HEK293 (cell line): ENCODE results near the gene NLGN2.

ENCODE experiments used
- CTCF ChIA-PET: fragments of 350-600 bp; formaldehyde crosslinking; extraction: SDS; loops from one replicate; lab custom pipeline; 2021; ENCODE audit warnings: antibody characterized with exemption; lab: Yijun Ruan, JAX
- POLR2A ChIA-PET: fragments of 300-600 bp; formaldehyde crosslinking; extraction: SDS; loops from one replicate; lab custom pipeline; 2020; ENCODE audit warnings: antibody characterized with exemption, inconsistent platforms; lab: Yijun Ruan, JAX
- H3K27ac ChIP-seq: fragments of 200-500 bp; sonication (Bioruptor generic); 2 replicates; pipeline ENCODE4 v1.5.1; 2014; ENCODE audit warnings: low read depth, low read length, control low read depth, inconsistent platforms; ENCODE audit errors: extremely low read depth
- H3K36me3 ChIP-seq, 2 experiments: fragments of 200-500 bp in 1 of 2; sonication (Bioruptor generic) in 1 of 2; 1 replicate in 1 of 2; 2 replicates in 1 of 2; pipeline ENCODE4 v1.5.1; 2014 to 2017; ENCODE audit warnings: inconsistent platforms in 2 of 2, low read length in 2 of 2; ENCODE audit not compliant: control insufficient read depth in 2 of 2, insufficient read depth in 1 of 2
- H3K4me1 ChIP-seq: fragments of 200-500 bp; sonication (Bioruptor generic); 2 replicates; pipeline ENCODE4 v1.5.1; 2014; ENCODE audit warnings: mild to moderate bottlenecking, low read length, inconsistent platforms; ENCODE audit not compliant: control insufficient read depth, insufficient read depth
- H3K4me3 ChIP-seq: 2 replicates; pipeline ENCODE4 v1.5.1; 2011; ENCODE audit warnings: low read depth, mild to moderate bottlenecking, control low read depth, low read length, moderate library complexity
- H3K9me3 ChIP-seq: fragments of 200-500 bp; sonication (Bioruptor generic); 2 replicates; pipeline ENCODE4 v1.5.1; 2014; ENCODE audit warnings: low read depth, low read length, inconsistent platforms; ENCODE audit not compliant: control insufficient read depth, insufficient read depth
- GLIS1 ChIP-seq: fragments of 450-650 bp; formaldehyde crosslinking; IDR thresholded peaks from 2 replicates; pipeline ENCODE4 v1.5.1; 2016; ENCODE audit warnings: missing biosample characterization, missing genetic modification characterization
- GLIS2 ChIP-seq: fragments of 450-650 bp; formaldehyde crosslinking; IDR thresholded peaks from 2 replicates; pipeline ENCODE4 v1.5.1; 2016; ENCODE audit warnings: missing biosample characterization, missing genetic modification characterization
- HIC1 ChIP-seq: fragments of 450-650 bp; formaldehyde crosslinking; IDR thresholded peaks from 2 replicates; pipeline ENCODE4 v1.5.1; 2016; ENCODE audit warnings: missing biosample characterization, missing genetic modification characterization
- REPIN1 ChIP-seq: fragments of 450-650 bp; formaldehyde crosslinking; IDR thresholded peaks from 2 replicates; pipeline ENCODE4 v1.5.1; 2017; ENCODE audit warnings: missing biosample characterization, missing genetic modification characterization, low read depth
- ZBTB17 ChIP-seq: fragments of 450-650 bp; formaldehyde crosslinking; IDR thresholded peaks from 2 replicates; pipeline ENCODE4 v1.5.1; 2016; ENCODE audit warnings: missing biosample characterization, missing genetic modification characterization
- ZIC2 ChIP-seq: fragments of 450-650 bp; formaldehyde crosslinking; IDR thresholded peaks from 2 replicates; pipeline ENCODE4 v1.5.1; 2016; ENCODE audit warnings: missing biosample characterization, missing genetic modification characterization
- ZNF211 ChIP-seq: fragments of 450-650 bp; formaldehyde crosslinking; IDR thresholded peaks from 2 replicates; pipeline ENCODE4 v1.5.1; 2016; ENCODE audit warnings: low read depth, missing biosample characterization, missing genetic modification characterization
- ZNF221 ChIP-seq: fragments of 450-650 bp; formaldehyde crosslinking; IDR thresholded peaks from 2 replicates; pipeline ENCODE4 v1.5.1; 2017; ENCODE audit warnings: missing biosample characterization, missing genetic modification characterization, borderline replicate concordance
- ZNF366 ChIP-seq: fragments of 450-650 bp; formaldehyde crosslinking; conservative IDR thresholded peaks from 2 replicates; pipeline ENCODE4 v1.5.1; 2016; ENCODE audit warnings: missing biosample characterization, missing genetic modification characterization
- ZNF394 ChIP-seq: fragments of 450-650 bp; formaldehyde crosslinking; IDR thresholded peaks from 2 replicates; pipeline ENCODE4 v1.5.1; 2016; ENCODE audit warnings: missing biosample characterization, missing genetic modification characterization, mild to moderate bottlenecking, moderate library complexity, borderline replicate concordance
- ZNF501 ChIP-seq: fragments of 450-650 bp; formaldehyde crosslinking; IDR thresholded peaks from 2 replicates; pipeline ENCODE4 v1.5.1; 2016; ENCODE audit warnings: missing biosample characterization, missing genetic modification characterization
- ZNF76 ChIP-seq: fragments of 450-650 bp; formaldehyde crosslinking; IDR thresholded peaks from 2 replicates; pipeline ENCODE4; 2016; ENCODE audit warnings: low read depth, missing biosample characterization, missing genetic modification characterization, borderline replicate concordance
- ZNF843 ChIP-seq: fragments of 450-650 bp; formaldehyde crosslinking; IDR thresholded peaks from 2 replicates; pipeline ENCODE4 v1.5.1; 2016; ENCODE audit warnings: missing biosample characterization, missing genetic modification characterization
- ZSCAN16 ChIP-seq: fragments of 450-650 bp; formaldehyde crosslinking; IDR thresholded peaks from 2 replicates; pipeline ENCODE4 v1.5.1; 2016; ENCODE audit warnings: missing biosample characterization, missing genetic modification characterization
- TF ChIP-seq, protein P1 (sequence below): fragments of 450-650 bp; formaldehyde crosslinking; IDR thresholded peaks from 2 replicates; pipeline ENCODE4 v1.5.1; 2016; ENCODE audit warnings: missing biosample characterization, missing genetic modification characterization
- TF ChIP-seq, protein P2 (sequence below): fragments of 450-650 bp; formaldehyde crosslinking; IDR thresholded peaks from 2 replicates; pipeline ENCODE4 v1.5.1; 2017; ENCODE audit warnings: missing biosample characterization, missing genetic modification characterization
- TF ChIP-seq, protein P3 (sequence below): fragments of 450-650 bp; formaldehyde crosslinking; IDR thresholded peaks from 2 replicates; pipeline ENCODE4 v1.5.1; 2016; ENCODE audit warnings: missing biosample characterization, missing genetic modification characterization, borderline replicate concordance
- TF ChIP-seq, protein P4 (sequence below): fragments of 450-650 bp; formaldehyde crosslinking; IDR thresholded peaks from 2 replicates; pipeline ENCODE4 v1.5.1; 2016; ENCODE audit warnings: missing biosample characterization, missing genetic modification characterization

NLGN2 gene

GRCh38 chr17:7406235-7406825, 1.3 kb upstream of the NLGN2 start:
- ChIA-PET POLR2A (interaction anchor here (0.6 to 1.7 kb wide), 5 partner anchors 11 to 1358 kb away, joined by 3 to 5 read pairs (median 4); partner anchors contain the start of genes PLSCR3 and TMEM102), CTCF (interaction anchor here (0.7 to 1.7 kb wide), 5 partner anchors 14 to 155 kb away, joined by 3 to 7 read pairs (median 4); no protein-coding TSS in a partner anchor)
- H3K4me1 ChIP-seq = peaks cover 8% of the 10 kb centered on the region
- peaks cover 9 to 31% of the 10 kb centered on the region in 2 experiments; a peak in 2 of 3 replicates for H3K36me3 ChIP-seq
- H3K9me3 ChIP-seq = no peaks in the 10 kb centered on the region
- no peak overlapping the region for H3K4me3 ChIP-seq
- H3K27ac ChIP-seq = no peak overlapping the region
- no peak for TF ChIP-seq REPIN1 (tag by site-specific recombination)
- TF ChIP-seq, protein P1, sequence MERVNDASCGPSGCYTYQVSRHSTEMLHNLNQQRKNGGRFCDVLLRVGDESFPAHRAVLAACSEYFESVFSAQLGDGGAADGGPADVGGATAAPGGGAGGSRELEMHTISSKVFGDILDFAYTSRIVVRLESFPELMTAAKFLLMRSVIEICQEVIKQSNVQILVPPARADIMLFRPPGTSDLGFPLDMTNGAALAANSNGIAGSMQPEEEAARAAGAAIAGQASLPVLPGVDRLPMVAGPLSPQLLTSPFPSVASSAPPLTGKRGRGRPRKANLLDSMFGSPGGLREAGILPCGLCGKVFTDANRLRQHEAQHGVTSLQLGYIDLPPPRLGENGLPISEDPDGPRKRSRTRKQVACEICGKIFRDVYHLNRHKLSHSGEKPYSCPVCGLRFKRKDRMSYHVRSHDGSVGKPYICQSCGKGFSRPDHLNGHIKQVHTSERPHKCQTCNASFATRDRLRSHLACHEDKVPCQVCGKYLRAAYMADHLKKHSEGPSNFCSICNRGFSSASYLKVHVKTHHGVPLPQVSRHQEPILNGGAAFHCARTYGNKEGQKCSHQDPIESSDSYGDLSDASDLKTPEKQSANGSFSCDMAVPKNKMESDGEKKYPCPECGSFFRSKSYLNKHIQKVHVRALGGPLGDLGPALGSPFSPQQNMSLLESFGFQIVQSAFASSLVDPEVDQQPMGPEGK (tag by site-specific recombination) = 0 out of 2 replicates have a peak, but pooled peaks have one; percentile 7
- no peak for TF ChIP-seq ZNF843
- TF ChIP-seq ZIC2 (tag by site-specific recombination) = peak; percentile 61; the same call in 1 of the 2 replicates
- TF ChIP-seq ZNF221 (tag by site-specific recombination) = no peak
- no peak for TF ChIP-seq ZSCAN16 (tag by site-specific recombination)
- peak; percentile 60 for TF ChIP-seq GLIS2 (tag by site-specific recombination)
- TF ChIP-seq ZNF366 (tag by site-specific recombination) = 0 out of 2 replicates have a peak, but pooled peaks have one; percentile 67
- TF ChIP-seq ZBTB17 (tag by site-specific recombination) = peak; percentile 69; the same call in 1 of the 2 replicates
- peak; percentile 23; the same call in 1 of the 2 replicates for TF ChIP-seq ZNF76
- TF ChIP-seq, protein P2, sequence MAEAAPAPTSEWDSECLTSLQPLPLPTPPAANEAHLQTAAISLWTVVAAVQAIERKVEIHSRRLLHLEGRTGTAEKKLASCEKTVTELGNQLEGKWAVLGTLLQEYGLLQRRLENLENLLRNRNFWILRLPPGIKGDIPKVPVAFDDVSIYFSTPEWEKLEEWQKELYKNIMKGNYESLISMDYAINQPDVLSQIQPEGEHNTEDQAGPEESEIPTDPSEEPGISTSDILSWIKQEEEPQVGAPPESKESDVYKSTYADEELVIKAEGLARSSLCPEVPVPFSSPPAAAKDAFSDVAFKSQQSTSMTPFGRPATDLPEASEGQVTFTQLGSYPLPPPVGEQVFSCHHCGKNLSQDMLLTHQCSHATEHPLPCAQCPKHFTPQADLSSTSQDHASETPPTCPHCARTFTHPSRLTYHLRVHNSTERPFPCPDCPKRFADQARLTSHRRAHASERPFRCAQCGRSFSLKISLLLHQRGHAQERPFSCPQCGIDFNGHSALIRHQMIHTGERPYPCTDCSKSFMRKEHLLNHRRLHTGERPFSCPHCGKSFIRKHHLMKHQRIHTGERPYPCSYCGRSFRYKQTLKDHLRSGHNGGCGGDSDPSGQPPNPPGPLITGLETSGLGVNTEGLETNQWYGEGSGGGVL (tag by site-specific recombination) = peak; percentile 62
- peak; percentile 81 for TF ChIP-seq GLIS1
- peak; percentile 76 for TF ChIP-seq ZNF394 (tag by site-specific recombination)
- no peak for TF ChIP-seq HIC1 (tag by site-specific recombination)

- no peaks in the 10 kb centered on the region for H3K9me3 ChIP-seq
- peaks cover 7 to 27% of the 10 kb centered on the region in 2 experiments for H3K36me3 ChIP-seq
- peaks cover 8% of the 10 kb centered on the region for H3K4me1 ChIP-seq
- CTCF ChIA-PET = interaction anchor here (0.5 to 1.4 kb wide), 7 partner anchors 9 to 154 kb away, joined by 3 to 7 read pairs (median 3); no protein-coding TSS in a partner anchor
- no peak overlapping the region for H3K27ac ChIP-seq
- POLR2A ChIA-PET = interaction anchor here (0.5 to 1.7 kb wide), 4 partner anchors 13 to 268 kb away, joined by 4 to 5 read pairs (median 4); partner anchors contain the start of genes PLSCR3 and TMEM102
- H3K4me3 ChIP-seq = no peak overlapping the region
- no peak for TF ChIP-seq ZNF501 (tag by site-specific recombination)
- no peak for TF ChIP-seq ZNF211
- TF ChIP-seq, protein P3, sequence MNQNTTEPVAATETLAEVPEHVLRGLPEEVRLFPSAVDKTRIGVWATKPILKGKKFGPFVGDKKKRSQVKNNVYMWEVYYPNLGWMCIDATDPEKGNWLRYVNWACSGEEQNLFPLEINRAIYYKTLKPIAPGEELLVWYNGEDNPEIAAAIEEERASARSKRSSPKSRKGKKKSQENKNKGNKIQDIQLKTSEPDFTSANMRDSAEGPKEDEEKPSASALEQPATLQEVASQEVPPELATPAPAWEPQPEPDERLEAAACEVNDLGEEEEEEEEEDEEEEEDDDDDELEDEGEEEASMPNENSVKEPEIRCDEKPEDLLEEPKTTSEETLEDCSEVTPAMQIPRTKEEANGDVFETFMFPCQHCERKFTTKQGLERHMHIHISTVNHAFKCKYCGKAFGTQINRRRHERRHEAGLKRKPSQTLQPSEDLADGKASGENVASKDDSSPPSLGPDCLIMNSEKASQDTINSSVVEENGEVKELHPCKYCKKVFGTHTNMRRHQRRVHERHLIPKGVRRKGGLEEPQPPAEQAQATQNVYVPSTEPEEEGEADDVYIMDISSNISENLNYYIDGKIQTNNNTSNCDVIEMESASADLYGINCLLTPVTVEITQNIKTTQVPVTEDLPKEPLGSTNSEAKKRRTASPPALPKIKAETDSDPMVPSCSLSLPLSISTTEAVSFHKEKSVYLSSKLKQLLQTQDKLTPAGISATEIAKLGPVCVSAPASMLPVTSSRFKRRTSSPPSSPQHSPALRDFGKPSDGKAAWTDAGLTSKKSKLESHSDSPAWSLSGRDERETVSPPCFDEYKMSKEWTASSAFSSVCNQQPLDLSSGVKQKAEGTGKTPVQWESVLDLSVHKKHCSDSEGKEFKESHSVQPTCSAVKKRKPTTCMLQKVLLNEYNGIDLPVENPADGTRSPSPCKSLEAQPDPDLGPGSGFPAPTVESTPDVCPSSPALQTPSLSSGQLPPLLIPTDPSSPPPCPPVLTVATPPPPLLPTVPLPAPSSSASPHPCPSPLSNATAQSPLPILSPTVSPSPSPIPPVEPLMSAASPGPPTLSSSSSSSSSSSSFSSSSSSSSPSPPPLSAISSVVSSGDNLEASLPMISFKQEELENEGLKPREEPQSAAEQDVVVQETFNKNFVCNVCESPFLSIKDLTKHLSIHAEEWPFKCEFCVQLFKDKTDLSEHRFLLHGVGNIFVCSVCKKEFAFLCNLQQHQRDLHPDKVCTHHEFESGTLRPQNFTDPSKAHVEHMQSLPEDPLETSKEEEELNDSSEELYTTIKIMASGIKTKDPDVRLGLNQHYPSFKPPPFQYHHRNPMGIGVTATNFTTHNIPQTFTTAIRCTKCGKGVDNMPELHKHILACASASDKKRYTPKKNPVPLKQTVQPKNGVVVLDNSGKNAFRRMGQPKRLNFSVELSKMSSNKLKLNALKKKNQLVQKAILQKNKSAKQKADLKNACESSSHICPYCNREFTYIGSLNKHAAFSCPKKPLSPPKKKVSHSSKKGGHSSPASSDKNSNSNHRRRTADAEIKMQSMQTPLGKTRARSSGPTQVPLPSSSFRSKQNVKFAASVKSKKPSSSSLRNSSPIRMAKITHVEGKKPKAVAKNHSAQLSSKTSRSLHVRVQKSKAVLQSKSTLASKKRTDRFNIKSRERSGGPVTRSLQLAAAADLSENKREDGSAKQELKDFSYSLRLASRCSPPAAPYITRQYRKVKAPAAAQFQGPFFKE (tag by site-specific recombination) = no peak
- TF ChIP-seq, protein P4, sequence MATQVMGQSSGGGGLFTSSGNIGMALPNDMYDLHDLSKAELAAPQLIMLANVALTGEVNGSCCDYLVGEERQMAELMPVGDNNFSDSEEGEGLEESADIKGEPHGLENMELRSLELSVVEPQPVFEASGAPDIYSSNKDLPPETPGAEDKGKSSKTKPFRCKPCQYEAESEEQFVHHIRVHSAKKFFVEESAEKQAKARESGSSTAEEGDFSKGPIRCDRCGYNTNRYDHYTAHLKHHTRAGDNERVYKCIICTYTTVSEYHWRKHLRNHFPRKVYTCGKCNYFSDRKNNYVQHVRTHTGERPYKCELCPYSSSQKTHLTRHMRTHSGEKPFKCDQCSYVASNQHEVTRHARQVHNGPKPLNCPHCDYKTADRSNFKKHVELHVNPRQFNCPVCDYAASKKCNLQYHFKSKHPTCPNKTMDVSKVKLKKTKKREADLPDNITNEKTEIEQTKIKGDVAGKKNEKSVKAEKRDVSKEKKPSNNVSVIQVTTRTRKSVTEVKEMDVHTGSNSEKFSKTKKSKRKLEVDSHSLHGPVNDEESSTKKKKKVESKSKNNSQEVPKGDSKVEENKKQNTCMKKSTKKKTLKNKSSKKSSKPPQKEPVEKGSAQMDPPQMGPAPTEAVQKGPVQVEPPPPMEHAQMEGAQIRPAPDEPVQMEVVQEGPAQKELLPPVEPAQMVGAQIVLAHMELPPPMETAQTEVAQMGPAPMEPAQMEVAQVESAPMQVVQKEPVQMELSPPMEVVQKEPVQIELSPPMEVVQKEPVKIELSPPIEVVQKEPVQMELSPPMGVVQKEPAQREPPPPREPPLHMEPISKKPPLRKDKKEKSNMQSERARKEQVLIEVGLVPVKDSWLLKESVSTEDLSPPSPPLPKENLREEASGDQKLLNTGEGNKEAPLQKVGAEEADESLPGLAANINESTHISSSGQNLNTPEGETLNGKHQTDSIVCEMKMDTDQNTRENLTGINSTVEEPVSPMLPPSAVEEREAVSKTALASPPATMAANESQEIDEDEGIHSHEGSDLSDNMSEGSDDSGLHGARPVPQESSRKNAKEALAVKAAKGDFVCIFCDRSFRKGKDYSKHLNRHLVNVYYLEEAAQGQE (tag by site-specific recombination) = no peak
These were observed 563 bp upstream of the NLGN2 start for GRCh38 chr17:7407082-7407481.
